GM12878 (cell line): ENCODE results near the gene FSHR. TPM values are rescaled to one million over a fixed set of nuclear protein-coding genes. Genes with fewer than 3 reads are reported as not detected.

Experiments used
- ATAC-seq: fragments of 200-7000 bp; cut with Tn5 transposase; 3 replicates; pipeline ENCODE4 v1.9.1; 2020; ENCODE audit warnings: mild to moderate bottlenecking, moderate library complexity
- BruUV-seq: library from RNA; stranded (reverse); fragments of 400-500 nt; replicated peaks from 2 replicates; lab custom pipeline; 2021; lab: Mats Ljungman, UMichigan
- CTCF ChIA-PET: fragments of 300-600 bp; sonication (Branson Sonifier 250); formaldehyde crosslinking; extraction: SDS; loops from one replicate; lab custom pipeline; 2021; ENCODE audit warnings: inconsistent platforms; lab: Yijun Ruan, JAX
- POLR2A ChIA-PET: fragments of 350-600 bp; formaldehyde crosslinking; extraction: SDS; loops from one replicate; lab custom pipeline; 2021; ENCODE audit warnings: inconsistent platforms; lab: Charles Lee
- RAD21 ChIA-PET: fragments of 300-600 bp; sonication (Branson Sonifier 250); formaldehyde crosslinking; loops from one replicate; lab custom pipeline; 2023; ENCODE audit warnings: antibody characterized with exemption; ENCODE audit not compliant: unreplicated experiment; lab: Charles Lee
- SMC1A ChIA-PET: fragments of 300-600 bp; sonication (Branson Sonifier 250); formaldehyde crosslinking; loops from one replicate; lab custom pipeline; 2023; ENCODE audit not compliant: unreplicated experiment, uncharacterized antibody; lab: Charles Lee
- DNase-seq: peaks from one replicate; pipeline ENCODE4 v3.0.0-alpha.2; 2011; ENCODE audit warnings: low read depth, low spot score
- FAIRE-seq: peaks from 3 replicates; lab custom pipeline; 2011; peaks lifted over from hg19 to GRCh38; lab: Jason Lieb, UNC
- H2AFZ ChIP-seq: 2 replicates; pipeline ENCODE4 v1.6.0; 2011; ENCODE audit warnings: low read depth, low read length, control low read depth; ENCODE audit not compliant: control insufficient read depth
- H3K27ac ChIP-seq: 2 replicates; pipeline ENCODE4 v1.5.1; 2011; ENCODE audit warnings: control low read depth; ENCODE audit not compliant: control insufficient read depth, insufficient read depth
- H3K27me3 ChIP-seq, 2 experiments: replicated peaks in 1 of 2; 2 replicates each; pipeline versions ENCODE4 v1.6.0 to v1.6.1; 2011; ENCODE audit warnings: low read length in 1 of 2; ENCODE audit not compliant: control insufficient read depth in 2 of 2, insufficient read depth in 2 of 2
- H3K36me3 ChIP-seq, 2 experiments: 2 replicates each; pipeline ENCODE4 v1.5.1; 2011; ENCODE audit warnings: low read length in 1 of 2; ENCODE audit not compliant: control insufficient read depth in 2 of 2, insufficient read depth in 2 of 2
- H3K4me1 ChIP-seq: 2 replicates; pipeline ENCODE4 v1.6.1; 2011; ENCODE audit warnings: mild to moderate bottlenecking, low read length, moderate library complexity, mixed read lengths; ENCODE audit not compliant: control insufficient read depth, insufficient read depth
- H3K4me2 ChIP-seq: 2 replicates; pipeline ENCODE4 v1.6.0; 2011; ENCODE audit warnings: control low read depth; ENCODE audit not compliant: control insufficient read depth, insufficient read depth
- H3K4me3 ChIP-seq: fragments of 200-600 bp; sonication (generic); 2 replicates; pipeline ENCODE4 v1.5.1; 2016
- H3K79me2 ChIP-seq: 2 replicates; pipeline ENCODE4 v1.6.0; 2011; ENCODE audit warnings: low read length; ENCODE audit not compliant: control insufficient read depth, insufficient read depth
- H3K9ac ChIP-seq: 2 replicates; pipeline ENCODE4 v1.8.0; 2011; ENCODE audit warnings: low read length, control low read depth, mixed read lengths; ENCODE audit not compliant: control insufficient read depth, insufficient read depth
- H3K9me3 ChIP-seq: replicated peaks from 3 replicates; pipeline ENCODE4 v1.5.1; 2011; ENCODE audit warnings: mild to moderate bottlenecking, low read length; ENCODE audit not compliant: control insufficient read depth, insufficient read depth
- H4K20me1 ChIP-seq: 2 replicates; pipeline ENCODE4 v1.6.0; 2011; ENCODE audit not compliant: control insufficient read depth, insufficient read depth
- ATF7 ChIP-seq: fragments of 450-650 bp; IDR thresholded peaks from 2 replicates; pipeline ENCODE4 v1.6.1; 2016; ENCODE audit warnings: low read depth, mild to moderate bottlenecking
- CBX3 ChIP-seq: fragments of 200-600 bp; sonication (generic); IDR thresholded peaks from 2 replicates; pipeline ENCODE4 v1.6.1; 2016; ENCODE audit warnings: low read depth, borderline replicate concordance
- CHD2 ChIP-seq: IDR thresholded peaks from 2 replicates; pipeline ENCODE4 v1.6.1; 2011; ENCODE audit warnings: low read depth, low read length, improper control_type of control experiment, borderline replicate concordance
- EZH2 ChIP-seq: IDR thresholded peaks from 2 replicates; pipeline ENCODE4 v1.6.1; 2012; ENCODE audit warnings: low read depth, mild to moderate bottlenecking, control low read depth, inconsistent platforms, low read length, borderline replicate concordance; ENCODE audit not compliant: control insufficient read depth
- HDAC6 ChIP-seq: fragments of 200-600 bp; sonication (generic); IDR thresholded peaks from one replicate; pipeline ENCODE4 v1.8.0; 2017; ENCODE audit warnings: antibody characterized with exemption; ENCODE audit not compliant: unreplicated experiment
- IKZF2 ChIP-seq, 2 experiments: fragments of 450-650 bp; IDR thresholded peaks; 2 replicates each; pipeline ENCODE4 v1.6.1; 2017; ENCODE audit warnings: mild to moderate bottlenecking in 2 of 2, moderate library complexity in 2 of 2
- JUNB ChIP-seq: IDR thresholded peaks from 2 replicates; pipeline ENCODE4 v1.6.1; 2016; ENCODE audit warnings: antibody characterized with exemption, mild to moderate bottlenecking
- KAT2A ChIP-seq: conservative IDR thresholded peaks from 2 replicates; pipeline ENCODE4 v1.6.1; 2011; ENCODE audit warnings: low read depth, low read length; ENCODE audit not compliant: control insufficient read depth
- RAD51 ChIP-seq: fragments of 450-650 bp; IDR thresholded peaks from 2 replicates; pipeline ENCODE4 v1.6.1; 2016; ENCODE audit warnings: moderate library complexity, mild to moderate bottlenecking, inconsistent platforms
- RB1 ChIP-seq: fragments of 450-650 bp; formaldehyde crosslinking; IDR thresholded peaks from 2 replicates; pipeline ENCODE4 v1.6.1; 2017; ENCODE audit warnings: mild to moderate bottlenecking, borderline replicate concordance
- RCOR1 ChIP-seq: conservative IDR thresholded peaks from 2 replicates; pipeline ENCODE4 v1.6.1; 2012; ENCODE audit warnings: low read depth, low read length, improper control_type of control experiment
- SMAD5 ChIP-seq: IDR thresholded peaks from 2 replicates; pipeline ENCODE4 v1.6.1; 2016; ENCODE audit warnings: antibody characterized with exemption, low read depth
- SRF ChIP-seq, 2 experiments: IDR thresholded peaks; 2 replicates each; pipeline ENCODE4 v1.6.1; 2011; ENCODE audit warnings: low read depth in 2 of 2, low read length in 2 of 2, mild to moderate bottlenecking in 1 of 2, moderate library complexity in 1 of 2
- ZSCAN29 ChIP-seq: fragments of 450-650 bp; IDR thresholded peaks from 2 replicates; pipeline ENCODE4 v1.6.1; 2017; ENCODE audit warnings: mild to moderate bottlenecking, moderate library complexity
- WGBS: methylation state at CpG from one replicate; pipeline ENCODE4 v1.1.6; 2016; ENCODE audit warnings: low lambda C conversion rate; ENCODE audit not compliant: insufficient replicate concordance, insufficient coverage; ENCODE audit errors: missing lambda C conversion rate; 5-methylcytosine and 5-hydroxymethylcytosine counted together
- in situ Hi-C: fragments of 300-500 bp; cut with MboI; formaldehyde crosslinking; loops from 9 replicates; pipeline ENCODE4 v1.14.3; 2018; ENCODE audit warnings: mixed read lengths
- intact Hi-C: fragments of 100-400 bp; cut with micrococcal nuclease; formaldehyde crosslinking; loops from one replicate; pipeline ENCODE4 v1.14.2; 2022; ENCODE audit not compliant: unreplicated experiment
- polyA plus RNA-seq, 11 experiments: library from polyadenylated mRNA; depleted of rRNA in 4 of 11; unstranded in 6 of 11; stranded (reverse) in 5 of 11; fragments of >200 nt; fragmentation: Nextera tagmentation in 4 of 11; fragmentation: Illumina TruSeq in 1 of 11; extraction: Ambion mirVana in 4 of 11; extraction: Trizol in 1 of 11; gene quantifications; 1 replicate in 1 of 11; 2 replicates in 10 of 11; pipeline versions ENCODE4 v1.2.1 to v1.2.3, GENCODE V29; 2011 to 2016; ENCODE audit warnings: inconsistent platforms in 2 of 11, missing spikeins in 2 of 11, low read depth in 1 of 11
- total RNA-seq, 4 experiments: library from RNA; depleted of rRNA in 3 of 4; stranded (reverse); fragments of >200 nt in 3 of 4; fragmentation: Illumina TruSeq in 1 of 4; extraction: Trizol in 1 of 4; gene quantifications; 2 replicates each; pipeline versions ENCODE4 v1.2.1 to v1.2.3, GENCODE V29; 2013 to 2021
- TF ChIP-seq, protein P1 (sequence below): fragments of 450-650 bp; IDR thresholded peaks from 2 replicates; pipeline ENCODE4 v1.6.1; 2017; ENCODE audit warnings: antibody characterized with exemption, mild to moderate bottlenecking, moderate library complexity
- TF ChIP-seq, protein P2 (sequence below): fragments of 450-650 bp; IDR thresholded peaks from 2 replicates; pipeline ENCODE4 v1.6.1; 2018; ENCODE audit warnings: borderline replicate concordance, mild to moderate bottlenecking; ENCODE audit not compliant: partially characterized antibody
- TF ChIP-seq, protein P3 (sequence below): IDR thresholded peaks from 2 replicates; pipeline ENCODE4 v1.6.1; 2011; ENCODE audit warnings: low read depth, mild to moderate bottlenecking, low read length, moderate library complexity, borderline replicate concordance; ENCODE audit errors: extremely low read depth

FSHR gene
- total and polyA plus RNA-seq, 10 of the 15 experiments (the other 5 are each of a cell fraction or from before 2014, with no cell fraction given): not detected

DNA sequence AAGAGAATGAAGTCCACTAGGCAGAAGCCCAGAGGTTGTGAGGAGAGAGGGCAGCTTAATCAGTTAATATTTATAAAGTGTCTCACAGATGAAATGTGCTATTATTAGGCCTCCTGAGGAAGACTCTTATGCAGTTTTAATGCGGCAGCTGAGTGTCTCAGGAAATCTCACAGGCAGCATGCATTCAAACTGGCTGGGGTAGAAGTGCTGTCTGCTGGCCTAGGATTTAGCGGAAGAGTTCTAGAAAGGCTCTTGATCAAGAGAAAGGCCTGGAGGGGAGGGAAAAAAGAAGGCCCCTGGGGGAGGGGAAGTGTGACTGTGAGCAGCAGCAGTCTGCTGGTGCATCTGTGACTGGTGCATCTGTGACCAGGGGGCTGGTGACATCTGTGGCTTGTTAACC is 133.0 kb downstream of the FSHR start (continued):
- TF ChIP-seq, protein P1, sequence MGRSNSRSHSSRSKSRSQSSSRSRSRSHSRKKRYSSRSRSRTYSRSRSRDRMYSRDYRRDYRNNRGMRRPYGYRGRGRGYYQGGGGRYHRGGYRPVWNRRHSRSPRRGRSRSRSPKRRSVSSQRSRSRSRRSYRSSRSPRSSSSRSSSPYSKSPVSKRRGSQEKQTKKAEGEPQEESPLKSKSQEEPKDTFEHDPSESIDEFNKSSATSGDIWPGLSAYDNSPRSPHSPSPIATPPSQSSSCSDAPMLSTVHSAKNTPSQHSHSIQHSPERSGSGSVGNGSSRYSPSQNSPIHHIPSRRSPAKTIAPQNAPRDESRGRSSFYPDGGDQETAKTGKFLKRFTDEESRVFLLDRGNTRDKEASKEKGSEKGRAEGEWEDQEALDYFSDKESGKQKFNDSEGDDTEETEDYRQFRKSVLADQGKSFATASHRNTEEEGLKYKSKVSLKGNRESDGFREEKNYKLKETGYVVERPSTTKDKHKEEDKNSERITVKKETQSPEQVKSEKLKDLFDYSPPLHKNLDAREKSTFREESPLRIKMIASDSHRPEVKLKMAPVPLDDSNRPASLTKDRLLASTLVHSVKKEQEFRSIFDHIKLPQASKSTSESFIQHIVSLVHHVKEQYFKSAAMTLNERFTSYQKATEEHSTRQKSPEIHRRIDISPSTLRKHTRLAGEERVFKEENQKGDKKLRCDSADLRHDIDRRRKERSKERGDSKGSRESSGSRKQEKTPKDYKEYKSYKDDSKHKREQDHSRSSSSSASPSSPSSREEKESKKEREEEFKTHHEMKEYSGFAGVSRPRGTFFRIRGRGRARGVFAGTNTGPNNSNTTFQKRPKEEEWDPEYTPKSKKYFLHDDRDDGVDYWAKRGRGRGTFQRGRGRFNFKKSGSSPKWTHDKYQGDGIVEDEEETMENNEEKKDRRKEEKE: no peak
- TF ChIP-seq EZH2: no peak
- no peak for TF ChIP-seq IKZF2 (IDR thresholded peaks at IDR 0.05)

DNA sequence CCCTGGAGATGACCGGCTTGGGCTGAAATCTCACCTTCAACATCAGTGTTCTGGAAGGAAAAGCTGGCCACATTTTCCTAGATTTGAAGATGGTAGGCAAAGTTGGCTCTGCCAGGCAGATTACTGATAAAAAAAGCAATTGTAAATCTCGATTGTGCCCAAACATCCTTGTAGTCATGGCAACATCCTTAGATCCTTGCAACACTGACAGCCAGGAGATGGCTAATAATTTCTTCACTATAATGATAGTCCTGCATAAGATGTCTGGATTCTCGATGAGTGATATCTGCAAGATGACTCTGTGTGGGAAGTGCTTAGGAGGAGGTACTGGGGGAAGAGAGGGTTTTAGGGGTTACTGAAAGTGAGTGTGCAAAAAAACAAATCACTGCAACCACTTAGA is 149.1 kb downstream of the FSHR start:
- Histone ChIP-seq H3K27me3 (no peaks in the 10 kb centered on the region), H3K27ac (no peak overlapping the region), H3K79me2 (no peaks in the 10 kb centered on the region), H3K4me3 (no peak overlapping the region), H3K4me2 (no peak overlapping the region), H3K9ac (no peak overlapping the region), H4K20me1 (no peaks in the 10 kb centered on the region), H3K9me3 (no peaks in the 10 kb centered on the region; the same call in 2 of the 3 replicates), H2AFZ (no peak overlapping the region), H3K36me3 (no peaks in the 10 kb centered on the region), H3K4me1 (peaks cover 9% of the 10 kb centered on the region)
- BruUV-seq: no TSS peak
- CTCF ChIA-PET: no interaction called here
- RAD21 ChIA-PET: no interaction called here
- POLR2A ChIA-PET: no interaction called here
- DNase-seq (no peak), FAIRE-seq (no peak), ATAC-seq (no peak)
- SMC1A ChIA-PET: no interaction called here
- intact Hi-C loops: no loop called here
- 27% methylated on average over 3 of the region's 3 CpGs for WGBS
- TF ChIP-seq HDAC6 (no peak), ATF7 (no peak), JUNB (no peak), RB1 (no peak), RCOR1 (no peak), ZSCAN29 (no peak), RAD51 (no peak), CHD2 (no peak), KAT2A (no peak), CBX3 (no peak), SRF (IDR thresholded peaks at IDR 0.05; ENCODE audit: low read depth in 2 of 2, low read length in 2 of 2) (no peak), SMAD5 (no peak)
- TF ChIP-seq, protein P2, sequence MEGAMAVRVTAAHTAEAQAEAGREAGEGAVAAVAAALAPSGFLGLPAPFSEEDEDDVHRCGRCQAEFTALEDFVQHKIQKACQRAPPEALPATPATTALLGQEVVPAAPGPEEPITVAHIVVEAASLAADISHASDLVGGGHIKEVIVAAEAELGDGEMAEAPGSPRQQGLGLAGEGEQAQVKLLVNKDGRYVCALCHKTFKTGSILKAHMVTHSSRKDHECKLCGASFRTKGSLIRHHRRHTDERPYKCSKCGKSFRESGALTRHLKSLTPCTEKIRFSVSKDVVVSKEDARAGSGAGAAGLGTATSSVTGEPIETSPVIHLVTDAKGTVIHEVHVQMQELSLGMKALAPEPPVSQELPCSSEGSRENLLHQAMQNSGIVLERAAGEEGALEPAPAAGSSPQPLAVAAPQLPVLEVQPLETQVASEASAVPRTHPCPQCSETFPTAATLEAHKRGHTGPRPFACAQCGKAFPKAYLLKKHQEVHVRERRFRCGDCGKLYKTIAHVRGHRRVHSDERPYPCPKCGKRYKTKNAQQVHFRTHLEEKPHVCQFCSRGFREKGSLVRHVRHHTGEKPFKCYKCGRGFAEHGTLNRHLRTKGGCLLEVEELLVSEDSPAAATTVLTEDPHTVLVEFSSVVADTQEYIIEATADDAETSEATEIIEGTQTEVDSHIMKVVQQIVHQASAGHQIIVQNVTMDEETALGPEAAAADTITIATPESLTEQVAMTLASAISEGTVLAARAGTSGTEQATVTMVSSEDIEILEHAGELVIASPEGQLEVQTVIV: no peak
- TF ChIP-seq, protein P3, sequence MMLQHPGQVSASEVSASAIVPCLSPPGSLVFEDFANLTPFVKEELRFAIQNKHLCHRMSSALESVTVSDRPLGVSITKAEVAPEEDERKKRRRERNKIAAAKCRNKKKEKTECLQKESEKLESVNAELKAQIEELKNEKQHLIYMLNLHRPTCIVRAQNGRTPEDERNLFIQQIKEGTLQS: no peak
- in situ Hi-C loops: no loop called here
